OCI-LY1 (cell line): ENCODE measurements around the gene MBNL2.

Experiments
- H2AFZ ChIP-seq: fragments of 200-600 bp; sonication (generic), shearing (Covaris generic); 2 replicates; pipeline ENCODE4 v1.6.0; 2014; ENCODE audit warnings: antibody characterized with exemption, mild to moderate bottlenecking, low read length
- H3F3A ChIP-seq: fragments of 200-600 bp; sonication (generic), shearing (Covaris generic); 2 replicates; pipeline ENCODE4 v1.6.0; 2014; ENCODE audit warnings: mild to moderate bottlenecking, antibody characterized with exemption, low read length, moderate library complexity; ENCODE audit not compliant: insufficient read depth
- H3K27ac ChIP-seq: fragments of 200-600 bp; sonication (generic); 2 replicates; pipeline ENCODE4 v1.5.1; 2014; ENCODE audit warnings: low read length, mixed run types, mild to moderate bottlenecking, low read depth; ENCODE audit not compliant: poor library complexity, severe bottlenecking
- H3K27me3 ChIP-seq: fragments of 200-600 bp; sonication (generic); 2 replicates; pipeline ENCODE4 v1.6.0; 2014; ENCODE audit warnings: antibody characterized with exemption, mild to moderate bottlenecking, low read length, moderate library complexity; ENCODE audit not compliant: insufficient read depth
- H3K36me3 ChIP-seq: fragments of 200-600 bp; sonication (generic); 2 replicates; pipeline ENCODE4 v1.6.1; 2014; ENCODE audit warnings: mild to moderate bottlenecking, antibody characterized with exemption, low read length, moderate library complexity, mixed read lengths; ENCODE audit not compliant: insufficient read depth
- H3K4me1 ChIP-seq: fragments of 200-600 bp; sonication (generic); 2 replicates; pipeline ENCODE4 v1.5.1; 2014; ENCODE audit warnings: mild to moderate bottlenecking, low read length, moderate library complexity; ENCODE audit not compliant: insufficient read depth, severe bottlenecking
- H3K4me2 ChIP-seq: fragments of 200-600 bp; sonication (generic), shearing (Covaris generic); 2 replicates; pipeline ENCODE4 v1.6.1; 2014; ENCODE audit warnings: low read length
- H3K4me3 ChIP-seq: fragments of 200-600 bp; sonication (generic); 2 replicates; pipeline ENCODE4 v1.5.1; 2014; ENCODE audit warnings: low read length, low read depth, mild to moderate bottlenecking, mixed read lengths; ENCODE audit not compliant: poor library complexity, severe bottlenecking
- H3K79me2 ChIP-seq: fragments of 200-600 bp; shearing (Covaris generic); 2 replicates; pipeline ENCODE4 v1.6.1; 2016; ENCODE audit warnings: mixed run types, low read length, mixed read lengths; ENCODE audit not compliant: insufficient read depth
- H3K9ac ChIP-seq: fragments of 200-600 bp; sonication (generic), shearing (Covaris generic); 2 replicates; pipeline ENCODE4 v1.6.1; 2014; ENCODE audit warnings: mild to moderate bottlenecking, low read length, mixed read lengths
- H3K9me2 ChIP-seq: fragments of 200-600 bp; sonication (generic), shearing (Covaris generic); 2 replicates; pipeline ENCODE4 v1.6.1; 2014; ENCODE audit warnings: low read depth, mild to moderate bottlenecking, low read length, mixed read lengths
- H3K9me3 ChIP-seq: fragments of 200-600 bp; shearing (Covaris generic); 2 replicates; pipeline ENCODE4 v1.6.1; 2014; ENCODE audit warnings: low read length, mixed read lengths
- H4K20me1 ChIP-seq: fragments of 200-600 bp; sonication (generic), shearing (Covaris generic); 2 replicates; pipeline ENCODE4 v1.6.0; 2016; ENCODE audit warnings: mild to moderate bottlenecking, low read length; ENCODE audit not compliant: insufficient read depth
- EZH2 ChIP-seq: fragments of 200-600 bp; sonication (generic), shearing (Covaris generic); IDR thresholded peaks from 2 replicates; pipeline ENCODE4 v1.8.0; 2017; ENCODE audit warnings: borderline replicate concordance, mixed run types, mild to moderate bottlenecking, antibody characterized with exemption, low read length, moderate library complexity, mixed read lengths
- TF ChIP-seq, protein P1 (sequence below): fragments of 200-600 bp; sonication (generic), shearing (Covaris generic); IDR thresholded peaks from 2 replicates; pipeline ENCODE4 v1.5.1; 2017; ENCODE audit warnings: mild to moderate bottlenecking, antibody characterized with exemption, low read length, moderate library complexity, mixed read lengths

MBNL2 gene

GRCh38 chr13:97322740-97323342 lies 100.7 kb downstream of the MBNL2 start:
- TF ChIP-seq, protein P1, sequence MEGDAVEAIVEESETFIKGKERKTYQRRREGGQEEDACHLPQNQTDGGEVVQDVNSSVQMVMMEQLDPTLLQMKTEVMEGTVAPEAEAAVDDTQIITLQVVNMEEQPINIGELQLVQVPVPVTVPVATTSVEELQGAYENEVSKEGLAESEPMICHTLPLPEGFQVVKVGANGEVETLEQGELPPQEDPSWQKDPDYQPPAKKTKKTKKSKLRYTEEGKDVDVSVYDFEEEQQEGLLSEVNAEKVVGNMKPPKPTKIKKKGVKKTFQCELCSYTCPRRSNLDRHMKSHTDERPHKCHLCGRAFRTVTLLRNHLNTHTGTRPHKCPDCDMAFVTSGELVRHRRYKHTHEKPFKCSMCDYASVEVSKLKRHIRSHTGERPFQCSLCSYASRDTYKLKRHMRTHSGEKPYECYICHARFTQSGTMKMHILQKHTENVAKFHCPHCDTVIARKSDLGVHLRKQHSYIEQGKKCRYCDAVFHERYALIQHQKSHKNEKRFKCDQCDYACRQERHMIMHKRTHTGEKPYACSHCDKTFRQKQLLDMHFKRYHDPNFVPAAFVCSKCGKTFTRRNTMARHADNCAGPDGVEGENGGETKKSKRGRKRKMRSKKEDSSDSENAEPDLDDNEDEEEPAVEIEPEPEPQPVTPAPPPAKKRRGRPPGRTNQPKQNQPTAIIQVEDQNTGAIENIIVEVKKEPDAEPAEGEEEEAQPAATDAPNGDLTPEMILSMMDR, result no peak
- TF ChIP-seq EZH2, result no peak
- Histone ChIP-seq H3F3A (no peaks in the 10 kb centered on the region), H3K4me1 (peaks cover 13% of the 10 kb centered on the region), H3K27me3 (no peaks in the 10 kb centered on the region), H3K36me3 (no peaks in the 10 kb centered on the region), H3K9me2 (no peaks in the 10 kb centered on the region), H4K20me1 (no peaks in the 10 kb centered on the region), H3K4me2 (no peak overlapping the region), H3K27ac (no peak overlapping the region), H3K9ac (no peak overlapping the region), H3K4me3 (no peak overlapping the region), H3K9me3 (no peaks in the 10 kb centered on the region), H3K79me2 (no peaks in the 10 kb centered on the region), H2AFZ (no peak overlapping the region)

- Histone ChIP-seq H3K9me3 (no peaks in the 10 kb centered on the region), H3K4me3 (no peak overlapping the region), H3K9ac (no peak overlapping the region), H2AFZ (no peak overlapping the region), H3K27ac (no peak overlapping the region), H3K36me3 (no peaks in the 10 kb centered on the region), H3K4me1 (peaks cover under 1% of the 10 kb centered on the region), H4K20me1 (no peaks in the 10 kb centered on the region), H3K27me3 (no peaks in the 10 kb centered on the region), H3K9me2 (no peaks in the 10 kb centered on the region), H3K79me2 (no peaks in the 10 kb centered on the region), H3F3A (no peaks in the 10 kb centered on the region), H3K4me2 (no peak overlapping the region)
- no peak for TF ChIP-seq EZH2
- TF ChIP-seq, protein P1, result no peak
Observed at GRCh38 chr13:97324115-97324514, 102.0 kb downstream of the MBNL2 start.

DNA sequence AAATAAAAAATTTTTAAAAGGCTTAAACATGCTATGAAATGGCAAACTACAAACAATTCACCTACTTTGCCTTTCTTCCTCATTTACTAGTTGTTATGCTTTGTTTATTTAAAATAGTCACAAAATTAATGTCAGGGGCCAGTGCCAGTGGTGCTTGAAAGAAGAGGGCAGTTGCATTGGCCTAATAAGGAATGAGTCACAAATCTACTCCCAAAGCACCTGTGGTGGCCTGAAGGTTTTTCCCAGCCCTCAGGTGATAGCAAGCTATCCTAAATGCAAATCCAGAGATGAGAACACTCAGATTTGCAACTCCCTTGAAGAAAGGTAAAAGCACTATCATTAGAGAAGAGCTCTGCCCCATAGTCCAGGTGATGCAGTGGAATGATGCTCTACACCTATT lies 103.6 kb downstream of the MBNL2 start:
- Histone ChIP-seq H3K36me3 (no peaks in the 10 kb centered on the region), H3K79me2 (no peaks in the 10 kb centered on the region), H3K4me1 (no peaks in the 10 kb centered on the region), H3K27ac (no peak overlapping the region), H3K4me2 (no peak overlapping the region), H3K9me3 (no peaks in the 10 kb centered on the region), H2AFZ (no peak overlapping the region), H3K27me3 (no peaks in the 10 kb centered on the region), H3K9me2 (no peaks in the 10 kb centered on the region), H4K20me1 (no peaks in the 10 kb centered on the region), H3F3A (no peaks in the 10 kb centered on the region; the same call in 1 of the 2 replicates), H3K4me3 (no peak overlapping the region), H3K9ac (no peak overlapping the region)
- TF ChIP-seq EZH2, result no peak
- TF ChIP-seq, protein P1, result no peak
